Testis (tissue), 2 donors: Measurements from ENCODE around the gene ACTL8.

Source experiments
- POLR2A ChIP-seq: fragments of 450-650 bp; IDR thresholded peaks from one replicate; pipeline ENCODE4 v1.6.1; 2017; ENCODE audit warnings: antibody characterized with exemption, mild to moderate bottlenecking, moderate library complexity
- TF ChIP-seq, protein P1 (sequence below), 3 experiments: fragments of 450-650 bp in 2 of 3; fragments of 200-600 bp in 1 of 3; sonication (generic) in 1 of 3; IDR thresholded peaks; one replicate each; pipeline ENCODE4 v1.5.1; 2016 to 2019; ENCODE audit warnings: antibody characterized with exemption in 3 of 3, mild to moderate bottlenecking in 2 of 3, moderate library complexity in 1 of 3

DNA sequence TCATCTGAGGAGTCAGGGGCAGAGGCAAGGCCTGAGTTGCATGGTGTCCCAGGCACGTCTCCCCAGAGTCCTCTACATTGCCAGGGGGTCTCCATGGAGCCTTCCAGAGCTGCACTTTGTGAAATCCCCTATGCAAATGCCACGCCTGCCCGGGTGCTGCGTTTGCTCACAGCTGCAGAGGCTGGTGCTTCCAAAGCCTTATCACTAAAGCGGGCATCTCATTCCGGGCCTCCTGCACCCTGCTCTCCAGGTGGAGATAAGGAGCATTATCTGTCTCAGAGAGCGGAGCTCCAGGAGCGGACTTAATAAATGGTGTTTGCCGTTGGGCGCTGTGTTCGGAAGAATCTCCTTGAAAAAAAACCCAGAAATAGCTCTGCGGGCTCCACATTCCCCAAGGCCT, 25.9 kb upstream of the ACTL8 start:
- TF ChIP-seq, protein P1, sequence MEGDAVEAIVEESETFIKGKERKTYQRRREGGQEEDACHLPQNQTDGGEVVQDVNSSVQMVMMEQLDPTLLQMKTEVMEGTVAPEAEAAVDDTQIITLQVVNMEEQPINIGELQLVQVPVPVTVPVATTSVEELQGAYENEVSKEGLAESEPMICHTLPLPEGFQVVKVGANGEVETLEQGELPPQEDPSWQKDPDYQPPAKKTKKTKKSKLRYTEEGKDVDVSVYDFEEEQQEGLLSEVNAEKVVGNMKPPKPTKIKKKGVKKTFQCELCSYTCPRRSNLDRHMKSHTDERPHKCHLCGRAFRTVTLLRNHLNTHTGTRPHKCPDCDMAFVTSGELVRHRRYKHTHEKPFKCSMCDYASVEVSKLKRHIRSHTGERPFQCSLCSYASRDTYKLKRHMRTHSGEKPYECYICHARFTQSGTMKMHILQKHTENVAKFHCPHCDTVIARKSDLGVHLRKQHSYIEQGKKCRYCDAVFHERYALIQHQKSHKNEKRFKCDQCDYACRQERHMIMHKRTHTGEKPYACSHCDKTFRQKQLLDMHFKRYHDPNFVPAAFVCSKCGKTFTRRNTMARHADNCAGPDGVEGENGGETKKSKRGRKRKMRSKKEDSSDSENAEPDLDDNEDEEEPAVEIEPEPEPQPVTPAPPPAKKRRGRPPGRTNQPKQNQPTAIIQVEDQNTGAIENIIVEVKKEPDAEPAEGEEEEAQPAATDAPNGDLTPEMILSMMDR (IDR thresholded peaks at IDR 0.05), result no peak
- no peak for TF ChIP-seq POLR2A
